Measurements from ENCODE around the gene RNF6. TPM values are rescaled to one million over a fixed set of nuclear protein-coding genes. Genes with fewer than 3 reads are reported as not detected.

Gene RNF6
- total RNA-seq, 1 donor from 2014 or later, result 39.8 TPM

- Histone ChIP-seq H3K27me3 (ENCODE audit: control insufficient read depth, insufficient read depth, low read length) (no peaks in the 10 kb centered on the region), H3K36me3 (ENCODE audit: control insufficient read depth, insufficient read depth, low read length) (no peaks in the 10 kb centered on the region), H3K4me3 (ENCODE audit: low read depth, low read length) (no peak overlapping the region)
- DNase-seq (ENCODE audit: low read depth), result no peak
- TF ChIP-seq CTCF (IDR thresholded peaks at IDR 0.05; ENCODE audit: insufficient read depth, low read length, poor library complexity, severe bottlenecking), result no peak
These were observed 27.4 kb upstream of the RNF6 start for GRCh38 chr13:26249551-26249950.

- TF ChIP-seq CTCF (IDR thresholded peaks at IDR 0.05; ENCODE audit: insufficient read depth, low read length, poor library complexity, severe bottlenecking), result no peak
- H3K36me3 ChIP-seq (ENCODE audit: control insufficient read depth, insufficient read depth, low read length), result no peaks in the 10 kb centered on the region
- no peak for DNase-seq (ENCODE audit: low read depth)
These were observed 25.5 kb upstream of the RNF6 start for GRCh38 chr13:26247608-26248007.

GRCh38 chr13:26247011-26247410, 24.9 kb upstream of the RNF6 start:
- Histone ChIP-seq H3K36me3 (ENCODE audit: control insufficient read depth, insufficient read depth, low read length) (no peaks in the 10 kb centered on the region), H3K27me3 (ENCODE audit: control insufficient read depth, insufficient read depth, low read length) (no peaks in the 10 kb centered on the region), H3K4me3 (ENCODE audit: low read depth, low read length) (no peak overlapping the region)
- no peak for TF ChIP-seq CTCF (IDR thresholded peaks at IDR 0.05; ENCODE audit: insufficient read depth, low read length, poor library complexity, severe bottlenecking)
- no peak for DNase-seq (ENCODE audit: low read depth)

More at GRCh38 chr13:26247608-26248007, 25.5 kb upstream of the RNF6 start:
- Histone ChIP-seq H3K27me3 (ENCODE audit: control insufficient read depth, insufficient read depth, low read length) (no peaks in the 10 kb centered on the region), H3K4me3 (ENCODE audit: low read depth, low read length) (no peak overlapping the region)

GRCh38 chr13:26246154-26246553, 24.0 kb upstream of the RNF6 start:
- TF ChIP-seq CTCF (IDR thresholded peaks at IDR 0.05; ENCODE audit: insufficient read depth, low read length, poor library complexity, severe bottlenecking), result no peak
- no peak for DNase-seq (ENCODE audit: low read depth)
- no peak overlapping the region for H3K4me3 ChIP-seq (ENCODE audit: low read depth, low read length)
- H3K36me3 ChIP-seq (ENCODE audit: control insufficient read depth, insufficient read depth, low read length), result no peaks in the 10 kb centered on the region
- no peaks in the 10 kb centered on the region for H3K27me3 ChIP-seq (ENCODE audit: control insufficient read depth, insufficient read depth, low read length)

GRCh38 chr13:26236296-26236695, 14.2 kb upstream of the RNF6 start:
- no peak overlapping the region for H3K4me3 ChIP-seq (ENCODE audit: low read depth, low read length)
- no peak for DNase-seq (ENCODE audit: low read depth)
- no peaks in the 10 kb centered on the region for H3K36me3 ChIP-seq (ENCODE audit: control insufficient read depth, insufficient read depth, low read length)
- H3K27me3 ChIP-seq (ENCODE audit: control insufficient read depth, insufficient read depth, low read length), result no peaks in the 10 kb centered on the region
- TF ChIP-seq CTCF (IDR thresholded peaks at IDR 0.05; ENCODE audit: insufficient read depth, low read length, poor library complexity, severe bottlenecking), result no peak

GRCh38 chr13:26230703-26231102, 8.6 kb upstream of the RNF6 start:
- Histone ChIP-seq H3K27me3 (ENCODE audit: control insufficient read depth, insufficient read depth, low read length) (no peaks in the 10 kb centered on the region), H3K4me3 (ENCODE audit: low read depth, low read length) (no peak overlapping the region), H3K36me3 (ENCODE audit: control insufficient read depth, insufficient read depth, low read length) (no peaks in the 10 kb centered on the region)
- TF ChIP-seq CTCF (IDR thresholded peaks at IDR 0.05; ENCODE audit: insufficient read depth, low read length, poor library complexity, severe bottlenecking), result no peak
- no peak for DNase-seq (ENCODE audit: low read depth)
